Ascending aorta (tissue), 2 donors: ENCODE measurements around the gene STK32B. TPM values are rescaled to one million over a fixed set of nuclear protein-coding genes. Genes with fewer than 3 reads are reported as not detected.

Source experiments
- DNase-seq, 2 donors: peaks; one replicate each; pipeline ENCODE4 v3.0.0-alpha.2; 2019; ENCODE audit warnings: low spot score in 2 of 2
- H3K27ac ChIP-seq, 2 donors: fragments of 200-600 bp; sonication (generic); one replicate each; pipeline ENCODE4 v1.5.1; 2016 to 2017; ENCODE audit warnings: mild to moderate bottlenecking in 1 of 2
- H3K27me3 ChIP-seq: fragments of 200-600 bp; sonication (generic); one replicate; pipeline ENCODE4 v1.5.1; 2017
- H3K36me3 ChIP-seq, 2 donors: fragments of 200-600 bp; sonication (generic); one replicate each; pipeline ENCODE4 v1.5.1; 2016
- H3K4me1 ChIP-seq, 2 donors: fragments of 200-600 bp; sonication (generic); one replicate each; pipeline ENCODE4 v1.5.1; 2016 to 2017; ENCODE audit warnings: mild to moderate bottlenecking in 1 of 2
- H3K4me3 ChIP-seq, 2 donors: fragments of 200-600 bp; sonication (generic); one replicate each; pipeline ENCODE4 v1.5.1; 2016 to 2017; ENCODE audit warnings: mild to moderate bottlenecking in 1 of 2
- H3K9me3 ChIP-seq, 2 donors: fragments of 200-600 bp; sonication (generic); one replicate each; pipeline ENCODE4 v1.5.1; 2016
- CTCF ChIP-seq, 3 experiments: fragments of 200-600 bp in 2 of 3; fragments of 450-650 bp in 1 of 3; sonication (generic) in 2 of 3; IDR thresholded peaks; one replicate each; pipeline ENCODE4 v1.5.1; 2016 to 2019; ENCODE audit warnings: antibody characterized with exemption in 3 of 3, mild to moderate bottlenecking in 1 of 3, moderate library complexity in 1 of 3
- intact Hi-C: fragments of 100-400 bp; cut with DNase I; formaldehyde crosslinking; loops from one replicate; pipeline ENCODE4 v1.15.1; 2023
- total RNA-seq: library from RNA; depleted of rRNA; stranded (reverse); fragments of >200 nt; gene quantifications from one replicate; pipeline ENCODE4 v1.1.0, GENCODE V29; 2016

Gene STK32B
- total RNA-seq, 1 donor from 2014 or later = 2.3 TPM

- peak in 1 of 2 donors; percentile 37 for DNase-seq
- no peaks in the 10 kb centered on the region for H3K27me3 ChIP-seq
These were observed 412.8 kb downstream of the STK32B start for GRCh38 chr4:5463936-5464650.

GRCh38 chr4:5465529-5465928 is 414.2 kb downstream of the STK32B start:
- H3K9me3 ChIP-seq = no peaks in the 10 kb centered on the region
- intact Hi-C loops = no loop called here
- H3K4me3 ChIP-seq = no peak overlapping the region
- H3K27ac ChIP-seq = no peak overlapping the region
- no peak for TF ChIP-seq CTCF (IDR thresholded peaks at IDR 0.05)
- no peaks in the 10 kb centered on the region for H3K36me3 ChIP-seq
- no peaks in the 10 kb centered on the region for H3K27me3 ChIP-seq
- H3K4me1 ChIP-seq = no peaks in the 10 kb centered on the region
- DNase-seq = peak in 1 of 2 donors; percentile 33

More at GRCh38 chr4:5463936-5464650, 412.8 kb downstream of the STK32B start:
- intact Hi-C loops = no loop called here
- Histone ChIP-seq H3K27ac (no peak overlapping the region), H3K4me1 (no peaks in the 10 kb centered on the region), H3K36me3 (no peaks in the 10 kb centered on the region), H3K4me3 (no peak overlapping the region), H3K9me3 (no peaks in the 10 kb centered on the region)
- TF ChIP-seq CTCF (IDR thresholded peaks at IDR 0.05) = no peak

- Histone ChIP-seq H3K36me3 (no peaks in the 10 kb centered on the region), H3K4me3 (no peak overlapping the region), H3K4me1 (no peaks in the 10 kb centered on the region), H3K9me3 (no peaks in the 10 kb centered on the region), H3K27ac (no peak overlapping the region), H3K27me3 (no peaks in the 10 kb centered on the region)
- no peak for TF ChIP-seq CTCF (IDR thresholded peaks at IDR 0.05)
- peak in 1 of 2 donors; percentile 25 for DNase-seq
- intact Hi-C loops = no loop called here
These were observed 414.7 kb downstream of the STK32B start for GRCh38 chr4:5465956-5466355.

DNA sequence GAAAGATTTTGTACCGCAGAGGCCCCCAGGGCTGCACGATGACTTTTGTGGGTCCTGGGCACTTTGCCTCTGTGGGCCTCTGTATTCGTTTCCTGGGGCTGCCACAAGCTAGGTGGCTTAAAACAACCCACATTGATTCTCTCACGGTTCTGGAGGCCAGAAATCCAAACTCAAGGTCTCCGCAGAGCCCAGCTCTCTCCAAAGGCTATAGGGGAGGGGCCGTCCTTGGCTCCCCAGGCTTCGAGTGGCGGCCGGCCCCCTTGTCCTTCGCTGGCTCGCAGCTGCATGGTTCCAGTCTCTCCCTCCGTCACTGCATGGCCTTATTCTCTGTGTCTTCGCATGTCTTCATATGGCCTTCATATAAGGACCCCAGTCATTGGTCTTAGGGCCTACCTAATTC is 415.8 kb downstream of the STK32B start:
- H3K27ac ChIP-seq = no peak overlapping the region
- DNase-seq = peak in 1 of 2 donors; percentile 55
- H3K27me3 ChIP-seq = no peaks in the 10 kb centered on the region
- H3K4me1 ChIP-seq = no peaks in the 10 kb centered on the region
- H3K4me3 ChIP-seq = no peak overlapping the region
- intact Hi-C loops = no loop called here
- no peaks in the 10 kb centered on the region for H3K36me3 ChIP-seq
- TF ChIP-seq CTCF (IDR thresholded peaks at IDR 0.05) = no peak
- no peaks in the 10 kb centered on the region for H3K9me3 ChIP-seq

DNA sequence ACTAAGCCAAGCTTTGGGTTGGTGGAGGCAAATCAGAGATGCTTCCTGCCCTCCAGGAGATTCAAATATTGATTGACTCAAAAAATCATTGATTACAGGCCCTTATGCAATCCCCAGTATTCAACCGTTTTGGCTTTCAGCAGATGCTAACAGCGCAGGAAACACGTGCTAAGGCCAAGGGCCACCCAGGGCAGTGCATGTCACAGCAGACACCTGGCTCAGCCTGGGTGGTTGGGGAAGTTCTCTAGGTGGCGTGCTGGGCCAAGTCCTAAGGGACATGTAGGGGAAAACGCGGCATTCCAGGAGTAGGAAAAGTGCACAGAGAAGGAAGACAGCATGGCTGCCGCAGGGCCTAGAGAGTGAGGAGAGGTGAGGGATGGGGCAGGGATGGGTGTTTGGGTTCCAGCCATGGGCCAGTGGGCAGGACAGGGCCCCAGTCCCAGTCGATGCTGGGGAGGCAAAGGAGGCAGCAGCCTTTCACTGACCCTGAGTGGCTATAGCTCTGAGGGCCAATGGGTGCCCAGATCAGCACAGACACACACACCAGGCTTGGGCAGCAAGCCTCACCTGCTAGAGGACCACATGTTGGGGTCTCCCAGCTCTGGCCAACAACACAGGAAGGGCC is 418.0 kb downstream of the STK32B start:
- peak in 1 of 2 donors; percentile 12 for DNase-seq
- no peak overlapping the region for H3K4me3 ChIP-seq
- TF ChIP-seq CTCF (IDR thresholded peaks at IDR 0.05) = no peak
- no peaks in the 10 kb centered on the region for H3K36me3 ChIP-seq
- intact Hi-C loops = no loop called here
- H3K9me3 ChIP-seq = no peaks in the 10 kb centered on the region
- no peaks in the 10 kb centered on the region for H3K27me3 ChIP-seq
- no peak overlapping the region for H3K27ac ChIP-seq
- no peaks in the 10 kb centered on the region for H3K4me1 ChIP-seq
